WI38 (cell line): Measurements from ENCODE around the gene SNTG2.

Experiments
- H3K4me3 ChIP-seq: 2 replicates; pipeline ENCODE4 v1.5.1; 2011; ENCODE audit warnings: low read depth, mild to moderate bottlenecking, control low read depth, low read length
- TF ChIP-seq, protein P1 (sequence below): IDR thresholded peaks from 2 replicates; pipeline ENCODE4 v1.5.1; 2012; ENCODE audit warnings: low read depth, mild to moderate bottlenecking, control low read depth, low read length

Gene SNTG2

DNA sequence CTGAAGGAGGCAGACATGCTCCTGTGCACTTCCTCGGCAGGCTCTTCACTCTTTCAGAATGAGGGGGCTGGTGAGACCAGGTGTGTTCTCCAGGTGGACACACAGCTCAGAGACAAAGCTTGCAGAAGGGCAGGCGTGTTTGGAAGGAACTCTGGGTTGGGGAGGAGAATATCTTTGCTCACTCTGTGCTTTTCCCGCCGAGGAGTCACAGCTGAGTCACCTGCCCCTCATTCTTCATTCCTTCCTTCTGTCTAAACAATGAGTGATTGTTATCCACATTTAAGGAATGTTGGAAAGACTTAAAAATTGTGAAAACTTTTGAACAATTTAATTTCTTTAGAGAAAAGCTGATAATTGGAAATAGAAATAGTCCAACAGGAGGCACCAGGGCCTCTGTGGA is 336.3 kb downstream of the SNTG2 start:
- no peak overlapping the region for H3K4me3 ChIP-seq
- TF ChIP-seq, protein P1, sequence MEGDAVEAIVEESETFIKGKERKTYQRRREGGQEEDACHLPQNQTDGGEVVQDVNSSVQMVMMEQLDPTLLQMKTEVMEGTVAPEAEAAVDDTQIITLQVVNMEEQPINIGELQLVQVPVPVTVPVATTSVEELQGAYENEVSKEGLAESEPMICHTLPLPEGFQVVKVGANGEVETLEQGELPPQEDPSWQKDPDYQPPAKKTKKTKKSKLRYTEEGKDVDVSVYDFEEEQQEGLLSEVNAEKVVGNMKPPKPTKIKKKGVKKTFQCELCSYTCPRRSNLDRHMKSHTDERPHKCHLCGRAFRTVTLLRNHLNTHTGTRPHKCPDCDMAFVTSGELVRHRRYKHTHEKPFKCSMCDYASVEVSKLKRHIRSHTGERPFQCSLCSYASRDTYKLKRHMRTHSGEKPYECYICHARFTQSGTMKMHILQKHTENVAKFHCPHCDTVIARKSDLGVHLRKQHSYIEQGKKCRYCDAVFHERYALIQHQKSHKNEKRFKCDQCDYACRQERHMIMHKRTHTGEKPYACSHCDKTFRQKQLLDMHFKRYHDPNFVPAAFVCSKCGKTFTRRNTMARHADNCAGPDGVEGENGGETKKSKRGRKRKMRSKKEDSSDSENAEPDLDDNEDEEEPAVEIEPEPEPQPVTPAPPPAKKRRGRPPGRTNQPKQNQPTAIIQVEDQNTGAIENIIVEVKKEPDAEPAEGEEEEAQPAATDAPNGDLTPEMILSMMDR, result no peak

DNA sequence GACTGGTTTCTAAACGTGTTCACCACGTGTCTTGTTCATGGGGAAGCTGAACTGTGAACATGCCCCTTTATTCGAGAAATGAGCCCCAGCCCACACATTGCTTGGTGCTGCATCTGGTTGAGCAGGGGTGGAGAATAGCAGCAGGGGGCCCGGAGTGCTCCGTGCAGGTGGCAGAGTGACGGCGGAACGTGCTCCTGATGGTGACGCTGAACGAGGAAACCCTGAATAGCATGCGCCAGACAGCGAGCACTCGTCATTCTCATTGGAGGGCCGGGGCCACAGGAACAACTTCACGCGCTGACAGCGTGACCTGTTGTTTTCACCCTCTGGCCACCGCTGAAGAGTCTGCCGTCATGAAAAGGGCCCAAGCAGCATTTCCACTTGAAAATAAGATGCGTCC is 336.8 kb downstream of the SNTG2 start:
- TF ChIP-seq, protein P1, result no peak
- H3K4me3 ChIP-seq, result no peak overlapping the region

DNA sequence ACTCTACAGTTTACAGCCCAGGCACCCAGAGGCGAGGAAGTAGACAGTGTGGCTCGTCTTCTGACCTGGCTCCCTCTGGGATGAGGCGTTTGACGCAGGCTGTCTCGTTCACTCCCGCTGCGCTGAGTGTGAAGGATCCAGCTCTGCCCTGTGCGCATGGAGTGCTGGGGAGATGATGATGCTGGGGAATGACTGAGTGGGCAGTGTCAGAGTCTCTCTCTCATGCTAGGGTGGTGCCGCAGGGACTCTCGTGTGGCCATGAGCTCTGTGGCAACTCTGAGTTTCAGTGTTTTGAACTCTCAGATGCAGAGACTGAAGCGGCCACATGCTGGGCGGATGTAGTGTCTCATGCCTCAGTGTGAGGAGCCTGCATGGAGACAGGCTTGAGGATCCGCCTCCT is 344.3 kb downstream of the SNTG2 start:
- H3K4me3 ChIP-seq, result no peak overlapping the region
- TF ChIP-seq, protein P1, result no peak

DNA sequence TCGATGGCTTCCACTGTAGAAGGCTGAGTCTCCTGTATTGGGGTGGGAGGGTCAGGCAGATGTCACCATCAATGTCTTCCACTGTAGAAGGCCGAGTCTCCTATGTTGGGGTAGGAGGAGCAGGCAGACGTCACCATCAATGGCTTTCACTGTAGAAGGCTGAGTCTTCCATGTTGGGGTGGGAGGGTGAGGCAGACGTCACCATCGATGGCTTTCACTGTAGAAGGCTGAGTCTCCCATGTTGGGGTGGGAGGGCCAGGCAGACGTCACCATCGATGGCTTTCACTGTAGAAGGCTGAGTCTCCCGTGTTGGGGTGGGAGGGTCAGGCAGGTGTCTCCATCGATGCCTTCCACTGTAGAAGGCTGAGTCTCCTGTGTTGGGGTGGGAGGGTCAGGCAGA is 345.1 kb downstream of the SNTG2 start:
- no peak overlapping the region for H3K4me3 ChIP-seq
- TF ChIP-seq, protein P1, result no peak

DNA sequence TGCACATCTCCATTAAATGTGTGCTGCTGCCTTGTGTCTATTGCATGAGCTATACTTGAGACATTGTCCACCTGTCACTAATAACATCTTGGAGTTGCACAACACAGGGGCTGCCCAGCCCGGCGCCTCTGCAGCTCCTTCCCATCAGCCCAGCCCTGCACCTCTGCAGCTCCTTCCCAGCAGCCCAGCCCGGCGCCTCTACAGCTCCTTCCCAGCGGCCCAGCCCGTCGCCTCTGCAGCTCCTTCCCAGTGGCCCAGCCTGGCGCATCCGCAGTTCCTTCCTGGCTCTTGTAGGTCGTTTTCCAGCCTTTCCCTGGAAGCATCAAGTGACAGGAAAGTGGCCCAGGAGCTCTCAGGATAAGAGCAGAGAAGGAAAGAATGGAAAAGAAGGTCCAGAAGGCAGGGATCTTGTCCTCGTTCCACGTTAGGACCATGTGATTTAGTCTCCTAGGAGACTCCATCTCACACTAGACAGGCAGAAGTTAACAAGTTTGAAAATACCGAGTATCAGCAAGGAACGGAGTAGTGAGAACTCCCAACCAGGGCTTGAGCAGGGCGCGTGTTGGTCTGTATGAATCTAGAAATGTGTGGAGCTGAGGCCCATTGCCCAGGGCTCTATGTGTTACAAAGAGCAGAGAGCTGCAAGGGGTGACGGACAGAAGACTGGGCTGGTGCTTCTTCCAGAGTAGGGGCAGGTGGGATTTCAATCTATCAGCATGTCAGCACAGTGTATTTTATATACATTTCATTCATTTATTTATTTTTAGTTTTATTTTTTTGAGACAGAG is 346.9 kb downstream of the SNTG2 start:
- TF ChIP-seq, protein P1, result no peak
- no peak overlapping the region for H3K4me3 ChIP-seq

DNA sequence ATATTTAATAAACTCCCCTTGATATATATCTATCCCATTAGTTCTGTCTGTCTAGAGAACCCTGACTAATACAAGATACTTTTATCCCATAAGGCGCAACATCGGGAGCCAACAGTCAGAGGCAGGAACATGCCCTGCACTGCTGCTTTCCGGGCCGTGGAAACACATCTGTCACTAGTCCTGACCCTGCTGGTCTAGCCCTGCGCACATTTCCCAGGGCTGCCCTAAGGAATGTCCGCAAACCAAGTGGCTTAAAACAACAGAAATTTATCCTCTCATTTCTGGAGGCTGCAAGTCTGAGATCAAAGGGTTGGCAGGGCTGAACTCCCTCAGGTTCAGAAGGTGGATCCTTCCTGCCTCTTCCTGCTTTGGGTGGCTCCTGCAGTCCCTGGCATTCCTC is 348.4 kb downstream of the SNTG2 start:
- TF ChIP-seq, protein P1, result no peak

DNA sequence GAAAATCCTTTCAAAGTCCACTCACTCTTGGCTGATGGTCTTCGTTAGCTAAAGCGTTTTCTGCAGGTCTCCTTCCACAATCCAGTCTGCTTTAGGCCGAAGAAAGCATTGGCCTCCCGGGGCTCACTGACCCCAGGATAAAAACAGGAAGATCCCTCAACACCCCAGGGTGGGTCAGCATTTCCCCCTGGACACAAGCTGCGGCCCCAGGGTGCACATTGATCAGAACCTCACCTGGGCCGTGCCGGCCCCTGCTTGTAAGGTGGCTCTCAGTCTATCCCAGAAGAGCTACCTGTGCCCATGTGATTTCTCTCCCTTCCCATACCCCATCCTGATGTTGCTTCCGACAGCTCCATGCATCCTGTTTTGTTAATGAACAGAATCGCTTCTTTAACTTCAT is 349.6 kb downstream of the SNTG2 start:
- no peak overlapping the region for H3K4me3 ChIP-seq
- TF ChIP-seq, protein P1, result no peak

More for the DNA sequence above, 348.4 kb downstream of the SNTG2 start:
- no peak overlapping the region for H3K4me3 ChIP-seq
